Superior temporal gyrus (tissue), 1 donor: ENCODE data around the gene GMPPA.

Source experiments
- DNase-seq: peaks from one replicate; pipeline ENCODE4 v3.0.0-alpha.2; 2016; ENCODE audit errors: extremely low spot score

The GMPPA gene

GRCh38 chr2:219468410-219469185 is 30.1 kb upstream of the GMPPA start:
- no peak for DNase-seq

GRCh38 chr2:219469186-219469724 is 29.4 kb upstream of the GMPPA start:
- DNase-seq: no peak

GRCh38 chr2:219470429-219470828 is 28.3 kb upstream of the GMPPA start:
- no peak for DNase-seq

GRCh38 chr2:219471476-219472371 is 27.0 kb upstream of the GMPPA start:
- DNase-seq: no peak

GRCh38 chr2:219472629-219473187 is 26.0 kb upstream of the GMPPA start:
- DNase-seq: no peak

- DNase-seq: no peak
Observed at GRCh38 chr2:219473511-219473910, 25.2 kb upstream of the GMPPA start.

GRCh38 chr2:219474285-219475060 is 24.2 kb upstream of the GMPPA start:
- no peak for DNase-seq

- no peak for DNase-seq
Observed at GRCh38 chr2:219475278-219475677, 23.4 kb upstream of the GMPPA start.

GRCh38 chr2:219475697-219476651 is 22.7 kb upstream of the GMPPA start:
- peak; percentile 72 for DNase-seq

GRCh38 chr2:219476652-219477151 is 22.0 kb upstream of the GMPPA start:
- no peak for DNase-seq

GRCh38 chr2:219477179-219477578 is 21.5 kb upstream of the GMPPA start:
- no peak for DNase-seq

- DNase-seq: no peak
Observed at GRCh38 chr2:219477815-219478214, 20.9 kb upstream of the GMPPA start.

- no peak for DNase-seq
Observed at GRCh38 chr2:219478916-219479315, 19.8 kb upstream of the GMPPA start.

GRCh38 chr2:219480004-219480403 is 18.7 kb upstream of the GMPPA start:
- no peak for DNase-seq

GRCh38 chr2:219482674-219483405 is 15.9 kb upstream of the GMPPA start:
- no peak for DNase-seq

- no peak for DNase-seq
Observed at GRCh38 chr2:219483451-219484342, 15.0 kb upstream of the GMPPA start.

GRCh38 chr2:219484343-219485200 is 14.1 kb upstream of the GMPPA start:
- DNase-seq: no peak
